ENCODE data around the gene NOCT. TPM values are rescaled to one million over a fixed set of nuclear protein-coding genes. Genes with fewer than 3 reads are reported as not detected.

Gene NOCT

Small RNAs within 50 kb of the gene (small RNA-seq; reads per million reads assigned to genes)
- not detected for gene RNU6-531P (ENCODE audit: insufficient read depth)

Data from neuronal stem cell (in vitro differentiated cells).